ENCODE measurements around the gene INPP5A.

The INPP5A gene

GRCh38 chr10:132521466-132522102 is 16.0 kb upstream of the INPP5A start:
- TF ChIP-seq CTCF (IDR thresholded peaks at IDR 0.05; ENCODE audit: low read depth, low read length, missing control alignments), result no peak
- no peak for DNase-seq (ENCODE audit: low read depth)
- H3K4me3 ChIP-seq (ENCODE audit: low read depth, low read length), result no peak overlapping the region

- no peak overlapping the region for H3K4me3 ChIP-seq (ENCODE audit: low read depth, low read length)
- no peak for TF ChIP-seq CTCF (IDR thresholded peaks at IDR 0.05; ENCODE audit: low read depth, low read length, missing control alignments)
- no peak for DNase-seq (ENCODE audit: low read depth)
Measured at GRCh38 chr10:132522521-132523411, 14.8 kb upstream of the INPP5A start.

GRCh38 chr10:132523561-132524442 is 13.8 kb upstream of the INPP5A start:
- no peak for TF ChIP-seq CTCF (IDR thresholded peaks at IDR 0.05; ENCODE audit: low read depth, low read length, missing control alignments)
- H3K4me3 ChIP-seq (ENCODE audit: low read depth, low read length), result no peak overlapping the region
- no peak for DNase-seq (ENCODE audit: low read depth)

GRCh38 chr10:132524443-132525285 is 12.9 kb upstream of the INPP5A start:
- H3K4me3 ChIP-seq (ENCODE audit: low read depth, low read length), result no peak overlapping the region
- no peak for DNase-seq (ENCODE audit: low read depth)
- no peak for TF ChIP-seq CTCF (IDR thresholded peaks at IDR 0.05; ENCODE audit: low read depth, low read length, missing control alignments)

GRCh38 chr10:132526676-132527075 is 10.9 kb upstream of the INPP5A start:
- DNase-seq (ENCODE audit: low read depth), result no peak
- no peak for TF ChIP-seq CTCF (IDR thresholded peaks at IDR 0.05; ENCODE audit: low read depth, low read length, missing control alignments)
- no peak overlapping the region for H3K4me3 ChIP-seq (ENCODE audit: low read depth, low read length)

Data from GM12864 (cell line).